ENCODE measurements around the gene MYO5B. TPM values are rescaled to one million over a fixed set of nuclear protein-coding genes. Genes with fewer than 3 reads are reported as not detected.

MYO5B gene
- total RNA-seq, 6 experiments from 2014 or later = 0.17 to 0.28 TPM; not detected in 4

DNA sequence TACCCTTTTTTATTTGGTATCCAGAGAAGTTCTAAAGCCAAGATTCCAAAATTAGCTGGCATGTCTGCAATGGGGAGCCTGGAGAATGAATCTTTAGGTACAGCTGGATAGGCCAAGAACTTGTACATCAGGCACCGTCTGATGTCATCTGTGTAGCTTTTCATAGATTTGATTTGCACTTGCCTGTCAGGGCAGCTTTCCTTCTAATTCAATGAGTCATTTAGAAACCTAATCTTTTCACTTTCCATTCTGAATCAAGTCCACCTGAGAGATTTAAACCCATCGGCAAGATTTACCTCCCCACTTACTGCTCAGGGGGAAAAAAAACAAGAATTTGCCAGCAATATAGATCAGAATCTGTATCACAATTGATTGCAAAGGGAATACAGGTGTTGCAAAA is 320.7 kb downstream of the MYO5B start:
- H3K4me1 Mint-ChIP-seq (ENCODE audit: low read depth) = peaks cover 25% of the 10 kb centered on the region
- no peak overlapping the region for H3K4me3 Mint-ChIP-seq
- H3K9me3 Mint-ChIP-seq = no peaks in the 10 kb centered on the region
- H3K27ac Mint-ChIP-seq = no peak overlapping the region
- peaks cover 19% of the 10 kb centered on the region for H3K27me3 Mint-ChIP-seq (ENCODE audit: insufficient read depth)
- TF ChIP-seq, protein P1, sequence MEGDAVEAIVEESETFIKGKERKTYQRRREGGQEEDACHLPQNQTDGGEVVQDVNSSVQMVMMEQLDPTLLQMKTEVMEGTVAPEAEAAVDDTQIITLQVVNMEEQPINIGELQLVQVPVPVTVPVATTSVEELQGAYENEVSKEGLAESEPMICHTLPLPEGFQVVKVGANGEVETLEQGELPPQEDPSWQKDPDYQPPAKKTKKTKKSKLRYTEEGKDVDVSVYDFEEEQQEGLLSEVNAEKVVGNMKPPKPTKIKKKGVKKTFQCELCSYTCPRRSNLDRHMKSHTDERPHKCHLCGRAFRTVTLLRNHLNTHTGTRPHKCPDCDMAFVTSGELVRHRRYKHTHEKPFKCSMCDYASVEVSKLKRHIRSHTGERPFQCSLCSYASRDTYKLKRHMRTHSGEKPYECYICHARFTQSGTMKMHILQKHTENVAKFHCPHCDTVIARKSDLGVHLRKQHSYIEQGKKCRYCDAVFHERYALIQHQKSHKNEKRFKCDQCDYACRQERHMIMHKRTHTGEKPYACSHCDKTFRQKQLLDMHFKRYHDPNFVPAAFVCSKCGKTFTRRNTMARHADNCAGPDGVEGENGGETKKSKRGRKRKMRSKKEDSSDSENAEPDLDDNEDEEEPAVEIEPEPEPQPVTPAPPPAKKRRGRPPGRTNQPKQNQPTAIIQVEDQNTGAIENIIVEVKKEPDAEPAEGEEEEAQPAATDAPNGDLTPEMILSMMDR (IDR thresholded peaks at IDR 0.05) = no peak
- no peaks in the 10 kb centered on the region for H3K36me3 Mint-ChIP-seq (ENCODE audit: low read depth)
- DNase-seq = no peak

GRCh38 chr18:49869354-49869753 is 325.6 kb downstream of the MYO5B start:
- no peak overlapping the region for H3K4me3 Mint-ChIP-seq
- H3K27me3 Mint-ChIP-seq (ENCODE audit: insufficient read depth) = peaks cover 25% of the 10 kb centered on the region
- peaks cover 2% of the 10 kb centered on the region; the same call in 1 of the 2 replicates for H3K4me1 Mint-ChIP-seq (ENCODE audit: low read depth)
- TF ChIP-seq, protein P1 (IDR thresholded peaks at IDR 0.05) = no peak
- no peak overlapping the region for H3K27ac Mint-ChIP-seq
- DNase-seq = no peak
- no peaks in the 10 kb centered on the region for H3K36me3 Mint-ChIP-seq (ENCODE audit: low read depth)
- H3K9me3 Mint-ChIP-seq = no peaks in the 10 kb centered on the region

GRCh38 chr18:49866680-49867079 is 328.3 kb downstream of the MYO5B start:
- peaks cover 21% of the 10 kb centered on the region for H3K27me3 Mint-ChIP-seq (ENCODE audit: insufficient read depth)
- TF ChIP-seq, protein P1 (IDR thresholded peaks at IDR 0.05) = no peak
- no peak for DNase-seq
- H3K9me3 Mint-ChIP-seq = no peaks in the 10 kb centered on the region
- peaks cover 7% of the 10 kb centered on the region; the same call in 1 of the 2 replicates for H3K4me1 Mint-ChIP-seq (ENCODE audit: low read depth)
- no peak overlapping the region for H3K4me3 Mint-ChIP-seq
- no peak overlapping the region for H3K27ac Mint-ChIP-seq
- H3K36me3 Mint-ChIP-seq (ENCODE audit: low read depth) = no peaks in the 10 kb centered on the region

- TF ChIP-seq, protein P1 (IDR thresholded peaks at IDR 0.05) = no peak
- Mint-ChIP-seq H3K27me3 (ENCODE audit: insufficient read depth) (peaks cover 21% of the 10 kb centered on the region), H3K9me3 (no peaks in the 10 kb centered on the region), H3K4me1 (ENCODE audit: low read depth) (peaks cover 7% of the 10 kb centered on the region; the same call in 1 of the 2 replicates), H3K27ac (no peak overlapping the region), H3K36me3 (ENCODE audit: low read depth) (no peaks in the 10 kb centered on the region), H3K4me3 (no peak overlapping the region)
- no peak for DNase-seq
Observed at GRCh38 chr18:49865401-49865800, 329.5 kb downstream of the MYO5B start.

GRCh38 chr18:49863769-49864621 is 331.0 kb downstream of the MYO5B start:
- peaks cover 7% of the 10 kb centered on the region; the same call in 1 of the 2 replicates for H3K4me1 Mint-ChIP-seq (ENCODE audit: low read depth)
- H3K27me3 Mint-ChIP-seq (ENCODE audit: insufficient read depth) = peaks cover 26% of the 10 kb centered on the region
- H3K36me3 Mint-ChIP-seq (ENCODE audit: low read depth) = no peaks in the 10 kb centered on the region
- H3K27ac Mint-ChIP-seq = no peak overlapping the region
- no peak for DNase-seq
- TF ChIP-seq, protein P1 (IDR thresholded peaks at IDR 0.05) = no peak
- H3K4me3 Mint-ChIP-seq = no peak overlapping the region
- H3K9me3 Mint-ChIP-seq = no peaks in the 10 kb centered on the region

All from HFFc6 (cell line).